ENCODE data around the gene NRL. TPM values are rescaled to one million over a fixed set of nuclear protein-coding genes. Genes with fewer than 3 reads are reported as not detected.

The NRL gene
- total RNA-seq, 1 experiment from 2014 or later = 2.5 TPM

DNA sequence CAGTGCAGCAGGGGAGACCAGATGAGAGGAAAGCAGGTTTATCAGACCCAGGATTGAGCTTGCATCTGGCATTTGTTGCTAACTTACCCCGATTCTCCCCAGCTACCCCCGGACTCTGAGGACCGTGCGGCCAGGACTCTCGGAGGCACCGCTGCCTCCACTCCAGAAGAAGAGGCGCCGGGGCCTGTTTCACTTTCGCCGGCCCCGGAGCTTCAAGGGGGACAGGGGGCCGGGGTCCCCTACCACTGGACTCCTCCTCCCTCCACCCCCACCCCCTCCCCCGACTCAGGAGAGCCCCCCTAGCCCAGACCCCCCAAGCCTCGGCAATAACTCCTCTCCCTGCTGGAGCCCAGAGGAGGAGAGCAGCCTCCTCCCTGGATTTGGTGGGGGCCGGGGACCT lies 49.9 kb downstream of the NRL start:
- Histone ChIP-seq H3K9me3 (ENCODE audit: control insufficient read depth, low read depth, low read length) (no peaks in the 10 kb centered on the region), H3K79me1 (ENCODE audit: insufficient read depth, low read depth, low read length, poor library complexity, severe bottlenecking) (no peaks in the 10 kb centered on the region), H2BK5ac (ENCODE audit: insufficient read length, low read length) (no peak overlapping the region), H4K20me1 (ENCODE audit: control insufficient read depth, insufficient read depth, insufficient read length) (no peaks in the 10 kb centered on the region), H4K8ac (replicated peaks; ENCODE audit: insufficient read length, low read depth, low read length) (no peak overlapping the region), H2AFZ (ENCODE audit: low read length) (no peak overlapping the region), H3K4me2 (ENCODE audit: insufficient read depth, insufficient read length, low read length) (no peak overlapping the region), H2BK12ac (ENCODE audit: insufficient read length, low read depth, low read length) (no peak overlapping the region), H4K91ac (ENCODE audit: insufficient read length, low read depth, low read length) (no peak overlapping the region), H2BK20ac (ENCODE audit: low read depth, low read length, poor library complexity, severe bottlenecking) (no peak overlapping the region), H3K79me2 (ENCODE audit: insufficient read depth, low read length) (no peaks in the 10 kb centered on the region), H3T11ph (ENCODE audit: low read length) (no peak overlapping the region), H3K23me2 (ENCODE audit: insufficient read length, low read depth, low read length, poor library complexity, severe bottlenecking) (no peaks in the 10 kb centered on the region), H2AK5ac (ENCODE audit: insufficient read length, low read length) (no peak overlapping the region), H3K27me3 (ENCODE audit: insufficient read depth, low read length) (no peaks in the 10 kb centered on the region), H3K18ac (ENCODE audit: insufficient read length, low read depth, low read length) (no peak overlapping the region), H2BK120ac (ENCODE audit: low read depth, low read length, poor library complexity, severe bottlenecking) (no peak overlapping the region), H3K4ac (ENCODE audit: low read depth, low read length) (no peak overlapping the region), H3K14ac (ENCODE audit: insufficient read depth, low read length) (no peak overlapping the region), H3K9ac (ENCODE audit: extremely low read depth, insufficient read length, low read length) (no peak overlapping the region), H2BK15ac (ENCODE audit: low read depth, low read length) (no peak overlapping the region), H3K56ac (ENCODE audit: insufficient read length, low read depth, low read length) (no peak overlapping the region), H3K23ac (ENCODE audit: insufficient read length, low read depth, low read length) (no peak overlapping the region), H4K5ac (ENCODE audit: insufficient read length, low read depth, low read length) (no peak overlapping the region), H3K4me1 (ENCODE audit: insufficient read depth, low read length) (no peaks in the 10 kb centered on the region), H3K27ac (ENCODE audit: insufficient read length, low read depth, low read length) (no peak overlapping the region)
- no peaks in the 10 kb centered on the region; the same call in 1 of the 2 replicates for H3K27me3 Mint-ChIP-seq (ENCODE audit: low read depth)
- TF ChIP-seq, protein P1, sequence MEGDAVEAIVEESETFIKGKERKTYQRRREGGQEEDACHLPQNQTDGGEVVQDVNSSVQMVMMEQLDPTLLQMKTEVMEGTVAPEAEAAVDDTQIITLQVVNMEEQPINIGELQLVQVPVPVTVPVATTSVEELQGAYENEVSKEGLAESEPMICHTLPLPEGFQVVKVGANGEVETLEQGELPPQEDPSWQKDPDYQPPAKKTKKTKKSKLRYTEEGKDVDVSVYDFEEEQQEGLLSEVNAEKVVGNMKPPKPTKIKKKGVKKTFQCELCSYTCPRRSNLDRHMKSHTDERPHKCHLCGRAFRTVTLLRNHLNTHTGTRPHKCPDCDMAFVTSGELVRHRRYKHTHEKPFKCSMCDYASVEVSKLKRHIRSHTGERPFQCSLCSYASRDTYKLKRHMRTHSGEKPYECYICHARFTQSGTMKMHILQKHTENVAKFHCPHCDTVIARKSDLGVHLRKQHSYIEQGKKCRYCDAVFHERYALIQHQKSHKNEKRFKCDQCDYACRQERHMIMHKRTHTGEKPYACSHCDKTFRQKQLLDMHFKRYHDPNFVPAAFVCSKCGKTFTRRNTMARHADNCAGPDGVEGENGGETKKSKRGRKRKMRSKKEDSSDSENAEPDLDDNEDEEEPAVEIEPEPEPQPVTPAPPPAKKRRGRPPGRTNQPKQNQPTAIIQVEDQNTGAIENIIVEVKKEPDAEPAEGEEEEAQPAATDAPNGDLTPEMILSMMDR (conservative IDR thresholded peaks at IDR 0.05) = no peak
- no peaks in the 10 kb centered on the region for H3K9me3 Mint-ChIP-seq
- 0 out of 4 replicates have a peak, but pooled peaks cover 0 to 3% of the 10 kb centered on the region in 2 experiments for H3K4me1 Mint-ChIP-seq
- H3K36me3 Mint-ChIP-seq (ENCODE audit: insufficient read depth in 1 of 3, low read depth in 3 of 3) = peaks cover 0 to 4% (median 2%) of the 10 kb centered on the region in 3 experiments; a peak in 3 of 7 replicates
- no peak overlapping the region for H3K4me3 Mint-ChIP-seq
- peak overlapping the region in 1 of 3 experiments; percentile 30; a peak in 1 of 7 replicates for H3K27ac Mint-ChIP-seq
- no CpG with 5 or more reads among the region's 15 CpGs for WGBS (ENCODE audit: extremely low coverage, insufficient read length, low lambda C conversion rate)
- DNase-seq = no peak

All from H9 (cell line).